Colonic mucosa (tissue), 4 donors: ENCODE data around the gene JAM3. TPM values are rescaled to one million over a fixed set of nuclear protein-coding genes. Genes with fewer than 3 reads are reported as not detected.
A peak's percentile ranks its signal among the peaks of the same experiment; 100 is the strongest.

Source experiments
- DNase-seq: peaks from one replicate; pipeline ENCODE4 v3.0.0-alpha.2; 2020
- H3K27ac ChIP-seq: fragments of 200-600 bp; one replicate; pipeline ENCODE4 v1.8.0; 2021
- H3K27me3 ChIP-seq: fragments of 200-600 bp; one replicate; pipeline ENCODE4 v1.8.0; 2021
- H3K36me3 ChIP-seq: fragments of 200-600 bp; one replicate; pipeline ENCODE4 v1.8.0; 2021
- H3K4me1 ChIP-seq: fragments of 200-600 bp; one replicate; pipeline ENCODE4 v1.8.0; 2021; ENCODE audit warnings: mild to moderate bottlenecking
- H3K4me3 ChIP-seq: fragments of 200-600 bp; one replicate; pipeline ENCODE4 v1.8.0; 2021
- H3K9ac ChIP-seq, 2 donors: one replicate each; pipeline ENCODE4 v1.7.0; 2013; ENCODE audit warnings: control low read depth in 2 of 2, low read depth in 2 of 2, low read length in 2 of 2
- H3K9me3 ChIP-seq: fragments of 200-600 bp; one replicate; pipeline ENCODE4 v1.8.0; 2021
- intact Hi-C: fragments of 100-400 bp; cut with DNase I; formaldehyde crosslinking; loops from one replicate; pipeline ENCODE4 v1.14.1; 2022
- total RNA-seq, 2 donors: library from RNA; stranded (reverse); fragmentation: NEBNext Ultra II Directional in 1 of 2; extraction: Animal tissue kit (Norgen Biotek cat#: 25700) in 1 of 2; gene quantifications; one replicate each; pipeline ENCODE4 v1.2.1, GENCODE V29; 2021
- TF ChIP-seq, protein P1 (sequence below): fragments of 200-600 bp; IDR thresholded peaks from one replicate; pipeline ENCODE4 v1.8.0; 2022; ENCODE audit warnings: antibody characterized with exemption, mild to moderate bottlenecking
- donor health status: healthy.
- donor health status: DM: no; HTN: no; CAD: no.
- donor health status: DM: no; HTN: no; CAD: no.

The JAM3 gene
- total RNA-seq, 2 donors from 2014 or later, result 3.5 to 14.5 TPM

DNA sequence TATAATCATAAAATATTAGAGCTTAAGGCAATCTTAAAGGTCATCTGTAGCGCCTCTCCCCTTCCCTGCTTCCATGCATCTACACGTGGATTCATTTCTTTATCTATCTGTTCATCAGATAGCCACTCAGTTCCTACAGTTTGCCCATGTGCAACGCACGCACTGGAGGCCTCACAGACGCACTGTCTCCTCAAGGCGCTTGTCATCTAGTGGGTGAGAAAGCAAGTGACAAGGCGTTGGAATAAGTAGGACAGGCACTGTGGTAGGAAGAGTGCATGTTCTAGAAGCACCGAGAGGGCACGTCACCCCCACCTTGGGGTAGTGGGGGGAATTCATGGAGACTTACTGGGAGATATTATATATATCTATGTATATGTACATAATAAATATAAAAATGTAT, 20.8 kb upstream of the JAM3 start:
- intact Hi-C loops, result loop anchor here (10.0 kb wide), 1 partner anchor 123 kb away; no protein-coding TSS in a partner anchor
- Histone ChIP-seq H3K4me1 (no peaks in the 10 kb centered on the region), H3K9ac (no peak overlapping the region), H3K36me3 (no peaks in the 10 kb centered on the region), H3K4me3 (no peak overlapping the region), H3K27me3 (no peaks in the 10 kb centered on the region), H3K9me3 (no peaks in the 10 kb centered on the region), H3K27ac (no peak overlapping the region)
- no peak for DNase-seq
- TF ChIP-seq, protein P1, sequence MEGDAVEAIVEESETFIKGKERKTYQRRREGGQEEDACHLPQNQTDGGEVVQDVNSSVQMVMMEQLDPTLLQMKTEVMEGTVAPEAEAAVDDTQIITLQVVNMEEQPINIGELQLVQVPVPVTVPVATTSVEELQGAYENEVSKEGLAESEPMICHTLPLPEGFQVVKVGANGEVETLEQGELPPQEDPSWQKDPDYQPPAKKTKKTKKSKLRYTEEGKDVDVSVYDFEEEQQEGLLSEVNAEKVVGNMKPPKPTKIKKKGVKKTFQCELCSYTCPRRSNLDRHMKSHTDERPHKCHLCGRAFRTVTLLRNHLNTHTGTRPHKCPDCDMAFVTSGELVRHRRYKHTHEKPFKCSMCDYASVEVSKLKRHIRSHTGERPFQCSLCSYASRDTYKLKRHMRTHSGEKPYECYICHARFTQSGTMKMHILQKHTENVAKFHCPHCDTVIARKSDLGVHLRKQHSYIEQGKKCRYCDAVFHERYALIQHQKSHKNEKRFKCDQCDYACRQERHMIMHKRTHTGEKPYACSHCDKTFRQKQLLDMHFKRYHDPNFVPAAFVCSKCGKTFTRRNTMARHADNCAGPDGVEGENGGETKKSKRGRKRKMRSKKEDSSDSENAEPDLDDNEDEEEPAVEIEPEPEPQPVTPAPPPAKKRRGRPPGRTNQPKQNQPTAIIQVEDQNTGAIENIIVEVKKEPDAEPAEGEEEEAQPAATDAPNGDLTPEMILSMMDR, result no peak

DNA sequence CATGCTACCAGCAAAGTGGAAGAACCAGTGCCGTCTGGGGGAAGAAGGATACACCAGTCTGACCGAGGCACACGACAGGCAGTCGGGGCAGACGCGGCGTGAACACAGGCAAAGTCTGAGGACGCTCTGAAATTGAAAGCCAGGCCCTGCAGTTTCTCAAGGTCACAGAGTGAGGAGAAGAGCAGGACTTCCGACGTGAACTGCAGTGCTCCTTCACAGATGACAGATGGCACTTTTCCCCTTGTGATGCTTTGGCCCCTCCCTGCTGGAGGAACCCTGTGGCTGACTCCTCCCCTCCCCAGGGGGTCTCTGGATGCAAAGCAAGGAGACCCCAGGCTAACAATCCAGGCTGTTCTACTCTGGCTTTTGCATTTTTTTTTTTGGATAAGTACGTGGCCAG, 19.6 kb upstream of the JAM3 start:
- no peak overlapping the region for H3K27ac ChIP-seq
- TF ChIP-seq, protein P1, result no peak
- no peaks in the 10 kb centered on the region for H3K27me3 ChIP-seq

DNA sequence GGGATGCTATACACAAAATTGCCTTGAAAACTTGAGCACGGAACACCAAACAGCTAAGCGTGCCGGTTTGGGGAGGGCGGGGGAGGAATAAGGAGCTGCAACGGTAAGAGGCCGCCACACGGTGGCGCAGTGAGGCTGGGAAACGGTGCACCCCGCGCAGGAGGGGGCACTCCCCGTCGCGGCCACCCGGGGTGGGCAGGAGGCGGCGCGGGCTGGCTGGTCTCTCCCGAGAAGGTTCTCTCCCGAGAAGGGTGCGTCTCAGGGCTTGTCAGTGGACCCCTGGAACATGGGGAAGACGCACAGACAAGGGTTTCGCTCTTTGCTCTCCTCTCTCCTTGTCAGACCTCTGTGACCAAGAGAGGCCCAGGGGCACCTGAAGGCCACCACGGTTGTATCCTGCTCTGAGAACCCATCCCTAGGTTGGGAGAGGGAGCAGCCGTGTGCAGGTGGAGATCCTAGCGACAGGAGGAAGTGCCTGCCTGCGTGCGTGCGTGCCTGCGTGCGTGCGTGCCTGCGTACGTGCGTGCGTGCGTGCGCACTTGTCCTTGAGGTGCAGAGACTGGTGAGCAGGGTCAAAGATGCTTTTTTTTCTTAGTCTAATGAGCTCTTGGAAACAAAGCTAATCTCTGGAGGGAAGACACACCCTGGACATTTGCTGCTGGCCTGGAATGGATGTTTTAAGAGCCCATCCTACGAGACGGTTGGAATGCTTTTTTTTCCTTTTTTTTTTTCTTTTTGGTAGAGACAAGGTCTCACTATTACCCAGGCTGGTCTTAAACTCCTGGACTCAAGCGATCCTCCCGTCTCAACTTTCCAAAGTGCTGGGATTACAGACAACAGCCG, 18.1 kb upstream of the JAM3 start:
- Histone ChIP-seq H3K4me1 (no peaks in the 10 kb centered on the region), H3K27ac (peak overlapping the region; percentile 52), H3K9ac (peak overlapping the region; percentile 62 to 70), H3K4me3 (peak overlapping the region; percentile 25), H3K27me3 (no peaks in the 10 kb centered on the region), H3K9me3 (no peaks in the 10 kb centered on the region), H3K36me3 (no peaks in the 10 kb centered on the region)
- intact Hi-C loops, result loop anchor here (2.0 kb wide), 1 partner anchor 88 kb away; no protein-coding TSS in a partner anchor
- TF ChIP-seq, protein P1, result peak; percentile 91
- DNase-seq, result peak; percentile 87

More for the DNA sequence above, 19.6 kb upstream of the JAM3 start:
- Histone ChIP-seq H3K9ac (no peak overlapping the region), H3K4me3 (no peak overlapping the region), H3K36me3 (no peaks in the 10 kb centered on the region), H3K4me1 (no peaks in the 10 kb centered on the region), H3K9me3 (no peaks in the 10 kb centered on the region)
- intact Hi-C loops, result loop anchor here (10.0 kb wide), 1 partner anchor 125 kb away; no protein-coding TSS in a partner anchor
- DNase-seq, result no peak

DNA sequence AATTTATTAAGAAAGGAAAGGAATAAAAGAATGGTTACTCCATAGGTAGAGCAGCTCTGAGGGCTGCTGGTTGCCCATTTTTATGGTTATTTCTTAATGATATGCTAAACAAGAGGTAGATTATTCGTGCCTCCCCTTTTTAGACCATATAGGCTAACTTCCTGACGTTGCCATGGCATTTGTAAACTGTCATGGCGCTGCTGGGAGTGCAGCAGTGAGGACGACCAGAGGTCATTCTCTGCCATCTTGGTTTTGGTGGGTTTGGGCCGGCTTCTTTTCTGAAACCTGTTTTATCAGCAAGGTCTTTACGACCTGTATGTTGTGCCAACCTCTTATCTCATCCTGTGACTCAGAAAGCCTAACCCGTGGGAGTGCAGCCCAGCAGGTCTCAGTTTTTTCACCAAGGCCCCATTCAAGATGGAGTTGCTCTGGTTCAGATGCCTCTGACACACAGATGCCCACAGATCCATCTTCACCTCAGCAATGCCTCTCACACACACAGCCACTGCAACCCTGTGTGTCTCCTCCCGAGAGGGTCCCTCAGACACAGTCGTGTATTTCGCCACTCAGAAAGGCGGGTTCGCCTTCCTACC, 16.4 kb upstream of the JAM3 start:
- Histone ChIP-seq H3K36me3 (no peaks in the 10 kb centered on the region), H3K27me3 (no peaks in the 10 kb centered on the region), H3K4me3 (no peak overlapping the region), H3K9me3 (no peaks in the 10 kb centered on the region), H3K9ac (no peak overlapping the region), H3K27ac (no peak overlapping the region), H3K4me1 (no peaks in the 10 kb centered on the region)
- intact Hi-C loops, result no loop called here
- DNase-seq, result no peak
- TF ChIP-seq, protein P1, result no peak

DNA sequence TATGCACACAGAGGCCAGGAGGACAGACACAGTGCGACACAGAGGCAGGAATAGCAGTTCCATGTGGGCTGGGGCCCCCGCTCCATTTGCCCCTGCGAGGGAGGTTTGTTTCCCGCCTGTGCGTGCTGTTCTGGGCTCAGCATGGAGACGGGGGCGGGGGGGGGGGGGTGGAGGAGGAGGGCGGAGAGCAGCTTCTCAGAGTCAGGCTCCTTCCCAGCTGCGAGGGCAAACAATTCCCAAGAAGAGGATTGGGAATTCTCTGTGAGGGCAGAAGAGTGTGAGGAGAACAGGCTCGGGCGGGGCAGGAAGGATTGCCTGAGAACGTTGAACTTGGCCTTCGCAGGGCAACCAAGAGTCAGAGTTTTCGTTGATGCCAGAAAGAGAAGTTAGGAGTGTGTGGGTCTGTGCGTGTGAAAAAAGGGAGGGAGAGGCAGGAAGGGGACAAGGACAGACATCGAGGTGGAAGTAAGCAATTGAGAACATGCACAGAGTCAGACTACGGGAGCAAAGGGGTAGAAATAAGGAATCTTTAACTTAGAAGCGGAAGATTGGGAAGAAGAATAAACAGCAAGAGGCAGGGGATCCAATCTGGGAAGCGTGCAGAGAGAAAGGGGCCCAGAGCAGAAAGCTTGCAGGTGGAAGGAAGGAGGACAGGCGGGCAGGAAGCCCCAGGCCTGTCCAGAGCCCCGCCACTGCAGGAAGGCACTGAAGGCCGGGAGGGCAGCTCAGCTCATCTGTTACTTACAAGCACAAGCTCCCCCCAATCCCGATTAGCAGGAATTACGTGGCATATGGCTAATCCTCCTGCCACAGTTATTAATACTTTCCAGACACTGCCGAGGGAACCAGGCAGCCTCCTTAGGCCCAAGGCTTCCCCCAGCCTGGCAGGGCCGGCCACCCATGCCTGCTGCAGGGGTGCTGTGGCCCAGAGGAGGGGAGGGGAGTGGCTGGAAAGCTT, 15.6 kb upstream of the JAM3 start:
- TF ChIP-seq, protein P1, result no peak
- Histone ChIP-seq H3K27ac (no peak overlapping the region), H3K9me3 (no peaks in the 10 kb centered on the region), H3K9ac (peak overlapping the region in 1 of 2 donors; percentile 26), H3K4me1 (no peaks in the 10 kb centered on the region), H3K27me3 (no peaks in the 10 kb centered on the region), H3K4me3 (no peak overlapping the region), H3K36me3 (no peaks in the 10 kb centered on the region)
- DNase-seq, result no peak
- intact Hi-C loops, result no loop called here
